Adrenal gland (tissue), 5 donors: ENCODE results near the gene PPP2R2D.

ENCODE experiments used
- POLR2A ChIP-seq, 2 donors: fragments of 450-650 bp; IDR thresholded peaks; one replicate each; pipeline ENCODE4 v1.6.1; 2017; ENCODE audit warnings: antibody characterized with exemption in 2 of 2, mild to moderate bottlenecking in 2 of 2, moderate library complexity in 1 of 2
- TF ChIP-seq, protein P1 (sequence below), 6 experiments: fragments of 450-650 bp in 4 of 6; fragments of 200-600 bp in 2 of 6; sonication (generic) in 1 of 6; IDR thresholded peaks; 1 replicate in 5 of 6; 2 replicates in 1 of 6; pipeline versions ENCODE4 v1.5.1 to v1.8.0; 2016 to 2021; ENCODE audit warnings: antibody characterized with exemption in 6 of 6, mild to moderate bottlenecking in 2 of 6, moderate library complexity in 1 of 6
- donor health status: DM: no; HTN: no; CAD: no.

DNA sequence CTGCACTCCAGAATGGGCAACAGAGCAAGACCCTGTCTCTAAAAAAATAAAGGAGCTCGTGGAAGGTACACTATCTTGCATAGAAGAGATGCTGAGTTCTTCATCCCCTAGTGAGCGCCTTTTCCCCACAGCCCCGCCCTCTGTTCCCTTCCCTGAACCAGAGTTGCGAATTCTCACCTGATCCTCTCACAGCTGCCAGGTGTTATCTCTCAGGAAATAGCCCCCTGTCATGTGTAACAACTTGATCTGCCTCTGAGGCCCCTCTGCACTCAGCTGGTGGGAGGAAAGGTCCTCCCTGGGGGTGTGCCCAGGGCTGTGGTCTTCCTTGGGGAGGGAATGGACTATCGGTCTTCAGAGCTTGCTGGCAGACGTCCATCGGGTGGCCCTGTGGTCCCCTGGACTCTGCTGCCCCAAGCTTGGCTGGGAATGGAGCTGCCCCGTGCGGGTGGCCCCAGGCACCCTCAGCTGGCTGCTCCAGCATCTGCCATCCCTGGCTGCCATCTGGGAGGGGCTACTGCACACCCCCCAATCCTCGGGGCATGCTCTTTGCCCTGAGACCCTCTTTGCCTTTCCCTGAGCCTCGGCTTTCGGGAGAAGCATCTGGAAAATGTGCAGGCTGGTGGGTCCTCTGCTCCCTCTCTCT lies 102.6 kb downstream of the PPP2R2D start:
- TF ChIP-seq, protein P1, sequence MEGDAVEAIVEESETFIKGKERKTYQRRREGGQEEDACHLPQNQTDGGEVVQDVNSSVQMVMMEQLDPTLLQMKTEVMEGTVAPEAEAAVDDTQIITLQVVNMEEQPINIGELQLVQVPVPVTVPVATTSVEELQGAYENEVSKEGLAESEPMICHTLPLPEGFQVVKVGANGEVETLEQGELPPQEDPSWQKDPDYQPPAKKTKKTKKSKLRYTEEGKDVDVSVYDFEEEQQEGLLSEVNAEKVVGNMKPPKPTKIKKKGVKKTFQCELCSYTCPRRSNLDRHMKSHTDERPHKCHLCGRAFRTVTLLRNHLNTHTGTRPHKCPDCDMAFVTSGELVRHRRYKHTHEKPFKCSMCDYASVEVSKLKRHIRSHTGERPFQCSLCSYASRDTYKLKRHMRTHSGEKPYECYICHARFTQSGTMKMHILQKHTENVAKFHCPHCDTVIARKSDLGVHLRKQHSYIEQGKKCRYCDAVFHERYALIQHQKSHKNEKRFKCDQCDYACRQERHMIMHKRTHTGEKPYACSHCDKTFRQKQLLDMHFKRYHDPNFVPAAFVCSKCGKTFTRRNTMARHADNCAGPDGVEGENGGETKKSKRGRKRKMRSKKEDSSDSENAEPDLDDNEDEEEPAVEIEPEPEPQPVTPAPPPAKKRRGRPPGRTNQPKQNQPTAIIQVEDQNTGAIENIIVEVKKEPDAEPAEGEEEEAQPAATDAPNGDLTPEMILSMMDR (IDR thresholded peaks at IDR 0.05): no peak
- TF ChIP-seq POLR2A (IDR thresholded peaks at IDR 0.05): no peak
